Activated CD8-positive, alpha-beta T cell treated with anti-CD3 and anti-CD28 coated beads, Interleukin-2, amount 10 ng/mL, durations not matched to agents 7 days and 5 days (primary cell): ENCODE measurements around the gene KCNT2. TPM values are rescaled to one million over a fixed set of nuclear protein-coding genes. Genes with fewer than 3 reads are reported as not detected.

Experiments
- ATAC-seq: fragments of 150-1000 bp; cut with Tn5 transposase; one replicate; pipeline ENCODE4 v1.10.0; 2021; ENCODE audit warnings: moderate library complexity
- CTCF ChIA-PET: fragments of 350-600 bp; sonication (Branson Sonifier 250); formaldehyde crosslinking; loops from one replicate; lab custom pipeline; 2021; ENCODE audit warnings: antibody characterized with exemption; lab: Charles Lee
- POLR2A ChIA-PET: fragments of 350-600 bp; sonication (Branson Sonifier 250); formaldehyde crosslinking; loops from one replicate; lab custom pipeline; 2021; ENCODE audit warnings: antibody characterized with exemption; lab: Charles Lee
- DNase-seq: peaks from one replicate; pipeline ENCODE4 v3.0.0-alpha.2; 2020
- H3K27ac Mint-ChIP-seq: one replicate; pipeline ENCODE4 v1.8.0; 2021; ENCODE audit warnings: mild to moderate bottlenecking, mixed read lengths
- H3K27me3 Mint-ChIP-seq: one replicate; pipeline ENCODE4 v1.8.0; 2021; ENCODE audit warnings: low read depth, mixed read lengths
- H3K36me3 Mint-ChIP-seq: one replicate; pipeline ENCODE4 v1.8.0; 2021; ENCODE audit warnings: low read depth, mixed read lengths
- H3K4me1 Mint-ChIP-seq: one replicate; pipeline ENCODE4 v1.8.0; 2021; ENCODE audit warnings: low read depth, mixed read lengths
- H3K4me3 Mint-ChIP-seq: one replicate; pipeline ENCODE4 v1.8.0; 2021; ENCODE audit warnings: mild to moderate bottlenecking, mixed read lengths
- H3K9me3 Mint-ChIP-seq: one replicate; pipeline ENCODE4 v1.8.0; 2022; ENCODE audit warnings: mixed read lengths; ENCODE audit not compliant: insufficient read depth
- total RNA-seq, 2 experiments: library from RNA; stranded (reverse); gene quantifications; one replicate each; pipeline ENCODE4 v1.2.3, GENCODE V29; 2021

Gene KCNT2
- total RNA-seq, 2 experiments from 2014 or later = not detected

DNA sequence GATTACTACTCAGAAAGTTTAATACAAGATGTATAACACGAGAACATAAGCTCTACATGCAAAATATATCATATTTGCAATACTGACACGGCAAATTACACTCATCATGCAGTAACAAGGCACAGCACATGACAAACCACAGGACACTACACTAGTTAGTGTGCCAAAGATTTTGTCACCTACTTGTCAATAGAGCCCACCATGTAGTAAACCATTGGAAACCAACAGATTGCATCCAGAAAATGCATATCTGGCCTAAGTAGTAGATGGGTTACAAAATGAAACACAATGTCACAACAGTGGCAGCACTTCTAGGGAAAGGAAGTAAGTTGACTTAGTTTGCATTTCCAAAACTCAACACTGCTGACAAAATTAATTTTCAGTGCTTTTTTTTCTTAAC is 288.9 kb downstream of the KCNT2 start:
- ATAC-seq (no peak), DNase-seq (no peak)
- no peaks in the 10 kb centered on the region for H3K27me3 Mint-ChIP-seq
- H3K4me1 Mint-ChIP-seq = no peaks in the 10 kb centered on the region
- H3K27ac Mint-ChIP-seq = no peak overlapping the region
- H3K36me3 Mint-ChIP-seq = no peaks in the 10 kb centered on the region
- ChIA-PET CTCF (no interaction called here), POLR2A (no interaction called here)
- no peak overlapping the region for H3K4me3 Mint-ChIP-seq
- no peaks in the 10 kb centered on the region for H3K9me3 Mint-ChIP-seq

DNA sequence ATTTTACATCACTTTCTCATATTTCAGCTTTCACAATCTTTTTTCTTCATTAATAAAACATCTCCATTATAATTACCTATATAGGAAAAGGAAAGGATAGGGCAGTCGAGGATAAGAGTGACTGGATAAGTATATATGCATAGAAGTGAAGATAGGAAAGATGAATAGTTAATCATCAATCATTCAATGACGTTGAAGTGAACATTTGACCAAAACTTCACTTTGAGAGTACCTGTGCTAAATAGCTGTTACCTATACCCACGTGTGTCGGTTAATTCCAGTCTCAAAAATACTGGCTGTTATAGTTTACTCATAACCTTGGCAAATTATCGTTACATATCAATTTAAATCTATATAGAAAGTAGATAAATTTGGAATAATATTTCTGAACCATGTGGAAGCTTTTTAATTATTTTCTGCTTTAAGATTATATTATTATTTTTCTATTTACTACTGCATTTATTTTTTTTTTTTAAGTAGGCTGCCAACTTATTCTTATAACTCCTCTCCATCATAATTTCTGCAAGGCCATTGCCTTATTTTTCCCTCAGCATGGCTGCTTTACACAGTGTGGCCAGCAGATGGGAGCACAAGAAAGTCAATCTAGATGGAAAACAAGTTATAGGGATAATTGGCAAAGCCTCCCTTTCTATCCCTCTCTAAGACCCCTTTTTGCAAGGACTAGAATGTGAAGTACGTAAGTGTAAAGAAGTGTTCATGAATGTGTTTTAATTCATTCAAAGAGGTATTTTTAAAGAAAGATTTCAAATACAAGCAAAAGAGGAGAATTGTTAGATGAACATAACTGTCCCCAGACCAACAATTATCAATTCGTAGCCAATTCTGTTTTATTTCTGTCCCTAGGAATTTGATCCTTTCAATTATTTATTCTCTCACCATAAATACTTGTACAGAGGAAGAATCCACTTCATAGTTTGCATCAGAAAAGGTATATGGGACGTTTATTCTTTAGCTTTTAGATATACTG is 290.4 kb downstream of the KCNT2 start:
- Mint-ChIP-seq H3K4me1 (no peaks in the 10 kb centered on the region), H3K9me3 (no peaks in the 10 kb centered on the region), H3K27ac (no peak overlapping the region), H3K36me3 (no peaks in the 10 kb centered on the region), H3K4me3 (no peak overlapping the region), H3K27me3 (no peaks in the 10 kb centered on the region)
- no peak for ATAC-seq
- ChIA-PET POLR2A (no interaction called here), CTCF (no interaction called here)
- no peak for DNase-seq

DNA sequence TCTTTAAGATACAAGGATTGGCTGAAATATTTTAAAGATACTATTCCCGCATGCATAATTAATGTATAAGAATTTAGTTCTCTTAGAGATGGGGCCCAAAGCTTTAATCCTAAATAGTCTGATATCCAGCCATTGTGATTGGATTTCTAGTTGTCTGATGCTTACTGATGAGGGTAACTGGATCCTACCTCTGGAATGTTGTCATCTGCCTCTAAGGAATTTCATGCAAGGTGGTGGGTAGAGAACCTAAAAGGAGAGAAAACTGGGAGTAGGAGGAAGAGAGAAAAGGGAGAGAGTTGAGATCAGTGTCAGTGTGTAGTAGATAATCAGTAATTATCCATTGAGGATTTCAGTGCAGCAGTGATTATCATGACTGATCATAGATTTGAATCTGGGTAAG is 295.5 kb downstream of the KCNT2 start:
- H3K36me3 Mint-ChIP-seq = no peaks in the 10 kb centered on the region
- no peaks in the 10 kb centered on the region for H3K9me3 Mint-ChIP-seq
- ChIA-PET POLR2A (no interaction called here), CTCF (no interaction called here)
- H3K27me3 Mint-ChIP-seq = no peaks in the 10 kb centered on the region
- H3K27ac Mint-ChIP-seq = no peak overlapping the region
- DNase-seq = no peak
- H3K4me1 Mint-ChIP-seq = no peaks in the 10 kb centered on the region
- no peak for ATAC-seq
- H3K4me3 Mint-ChIP-seq = no peak overlapping the region

DNA sequence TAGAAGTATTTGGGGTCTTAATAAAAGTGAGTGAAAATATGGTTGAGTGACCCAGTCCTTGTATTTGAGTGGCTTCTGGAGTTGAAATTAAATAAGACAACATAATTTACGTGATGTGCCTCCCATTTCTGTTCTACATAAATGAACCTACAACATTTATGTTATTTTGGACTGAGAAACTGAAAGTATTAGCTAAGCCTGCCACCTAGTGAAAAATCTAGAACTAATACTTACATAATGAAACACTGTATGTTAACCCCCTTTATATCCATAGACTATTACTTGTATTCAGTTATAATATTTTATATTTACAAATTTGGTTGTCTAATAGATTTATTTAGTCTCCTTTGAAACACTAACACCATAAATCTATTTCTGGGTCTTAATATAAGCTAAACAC is 298.9 kb downstream of the KCNT2 start:
- Mint-ChIP-seq H3K4me1 (no peaks in the 10 kb centered on the region), H3K9me3 (no peaks in the 10 kb centered on the region), H3K4me3 (no peak overlapping the region), H3K27ac (no peak overlapping the region), H3K27me3 (no peaks in the 10 kb centered on the region), H3K36me3 (no peaks in the 10 kb centered on the region)
- ATAC-seq (no peak), DNase-seq (no peak)
- CTCF ChIA-PET = no interaction called here
- POLR2A ChIA-PET = no interaction called here

DNA sequence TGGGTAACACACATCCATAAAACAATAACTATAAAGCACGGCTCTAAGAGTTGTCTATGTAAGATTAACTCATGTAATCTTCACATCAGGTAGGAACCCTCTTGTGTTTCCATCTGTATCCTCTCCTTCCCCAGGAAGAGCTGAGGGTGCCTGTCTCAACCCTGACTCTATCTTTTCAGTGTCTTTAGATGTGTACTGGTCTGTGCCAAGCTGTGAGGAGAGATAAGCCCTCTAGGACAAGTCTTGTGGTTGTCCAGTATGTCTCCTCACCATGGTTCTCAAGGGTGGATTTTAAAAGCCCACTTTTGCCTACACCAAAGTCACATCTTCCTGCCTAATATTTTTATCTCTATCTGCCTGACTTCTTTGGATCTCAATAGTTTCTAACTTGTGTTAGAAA is 300.1 kb downstream of the KCNT2 start:
- CTCF ChIA-PET = no interaction called here
- Mint-ChIP-seq H3K4me3 (no peak overlapping the region), H3K4me1 (no peaks in the 10 kb centered on the region), H3K9me3 (no peaks in the 10 kb centered on the region), H3K27ac (no peak overlapping the region), H3K27me3 (no peaks in the 10 kb centered on the region), H3K36me3 (no peaks in the 10 kb centered on the region)
- DNase-seq = no peak
- no peak for ATAC-seq
- POLR2A ChIA-PET = no interaction called here

DNA sequence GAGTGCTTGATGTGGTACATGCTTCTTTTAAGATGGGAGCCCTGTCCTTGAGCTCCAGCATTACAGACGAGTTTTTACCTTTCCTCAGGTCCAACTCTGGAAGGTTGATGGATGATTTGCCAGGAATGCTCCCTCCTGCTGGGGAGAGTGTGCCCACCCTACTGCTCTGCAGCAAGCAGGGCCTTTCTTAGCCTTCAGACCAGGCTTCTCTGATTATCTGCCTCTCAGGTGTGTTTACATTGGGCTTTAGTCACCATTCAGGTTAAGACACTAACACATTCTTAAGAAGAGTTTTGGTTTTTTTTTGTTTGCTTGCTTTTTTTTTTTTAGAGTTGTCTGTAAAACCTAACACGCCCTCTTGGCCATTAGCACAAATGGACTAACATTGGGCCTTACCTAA is 301.8 kb downstream of the KCNT2 start:
- Mint-ChIP-seq H3K27ac (no peak overlapping the region), H3K9me3 (no peaks in the 10 kb centered on the region), H3K4me3 (no peak overlapping the region), H3K36me3 (no peaks in the 10 kb centered on the region), H3K4me1 (no peaks in the 10 kb centered on the region), H3K27me3 (no peaks in the 10 kb centered on the region)
- ChIA-PET CTCF (no interaction called here), POLR2A (no interaction called here)
- ATAC-seq (no peak), DNase-seq (no peak)

DNA sequence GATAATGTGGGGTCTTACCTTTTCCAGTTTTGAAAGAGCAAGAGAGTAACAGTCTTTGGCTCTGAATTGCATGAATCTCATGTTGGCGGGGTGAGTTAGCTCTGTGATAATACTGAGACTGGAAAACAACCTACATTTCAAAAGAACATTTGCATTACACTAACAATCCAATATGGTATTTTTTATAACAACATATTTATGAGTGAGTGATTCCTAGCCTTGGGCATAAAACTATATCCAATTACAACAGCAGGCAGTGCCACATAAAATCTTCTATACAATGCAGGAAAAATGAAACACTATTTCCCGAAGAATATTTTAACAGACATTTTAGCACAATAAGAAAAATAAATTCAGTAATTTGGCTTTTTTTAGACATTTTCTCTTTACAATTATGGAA is 303.0 kb downstream of the KCNT2 start:
- Mint-ChIP-seq H3K4me1 (no peaks in the 10 kb centered on the region), H3K36me3 (no peaks in the 10 kb centered on the region), H3K27me3 (no peaks in the 10 kb centered on the region)

DNA sequence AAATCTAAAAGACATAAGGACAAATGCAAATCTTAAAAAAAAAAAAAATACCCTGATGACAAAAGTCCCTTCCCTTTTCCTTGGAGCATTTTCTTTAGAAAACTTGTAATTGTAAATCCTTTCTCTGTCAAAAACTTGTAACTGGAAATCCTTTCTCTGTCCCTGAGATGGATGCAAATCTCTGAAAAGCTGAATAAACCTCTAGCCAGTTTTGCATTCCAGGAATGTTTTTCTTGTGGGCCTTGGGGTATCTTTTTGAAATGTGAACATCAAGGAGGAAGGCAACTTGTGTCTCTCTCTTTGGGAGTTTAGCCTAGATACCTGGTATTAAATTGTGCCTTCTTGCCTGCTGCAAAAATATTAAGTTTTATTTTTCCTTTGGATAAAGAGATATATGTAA is 305.3 kb downstream of the KCNT2 start:
- H3K36me3 Mint-ChIP-seq = no peaks in the 10 kb centered on the region
- H3K27me3 Mint-ChIP-seq = no peaks in the 10 kb centered on the region
- H3K9me3 Mint-ChIP-seq = no peaks in the 10 kb centered on the region
- no peak for ATAC-seq
- POLR2A ChIA-PET = no interaction called here
- H3K27ac Mint-ChIP-seq = no peak overlapping the region
- no peak overlapping the region for H3K4me3 Mint-ChIP-seq
- CTCF ChIA-PET = no interaction called here
- no peaks in the 10 kb centered on the region for H3K4me1 Mint-ChIP-seq
- DNase-seq = no peak

More for the DNA sequence above, 303.0 kb downstream of the KCNT2 start:
- no peak overlapping the region for H3K4me3 Mint-ChIP-seq
- no peak for ATAC-seq
- ChIA-PET CTCF (no interaction called here), POLR2A (no interaction called here)
- no peak overlapping the region for H3K27ac Mint-ChIP-seq
- H3K9me3 Mint-ChIP-seq = no peaks in the 10 kb centered on the region
- DNase-seq = no peak

DNA sequence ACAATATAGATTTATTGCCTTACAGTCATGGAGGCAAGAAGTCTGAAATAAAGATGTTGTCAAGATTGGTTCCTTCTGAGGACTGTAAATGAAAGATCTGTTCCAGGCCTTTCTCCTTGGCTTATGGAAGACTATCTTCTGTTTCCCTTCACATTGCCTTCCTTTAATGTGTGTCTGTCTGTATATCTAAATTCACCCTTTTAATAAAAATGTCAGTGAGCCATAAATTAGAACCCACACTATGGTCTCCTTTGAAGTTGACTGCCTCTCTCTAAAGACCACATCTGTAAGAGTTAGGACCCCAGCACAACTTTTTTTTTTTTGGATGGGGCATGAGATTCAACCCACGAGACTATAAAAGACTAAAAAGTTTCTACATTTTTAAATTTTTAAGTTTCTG is 305.8 kb downstream of the KCNT2 start:
- ChIA-PET CTCF (no interaction called here), POLR2A (no interaction called here)
- Mint-ChIP-seq H3K4me1 (no peaks in the 10 kb centered on the region), H3K27me3 (no peaks in the 10 kb centered on the region), H3K9me3 (no peaks in the 10 kb centered on the region), H3K36me3 (no peaks in the 10 kb centered on the region), H3K27ac (no peak overlapping the region), H3K4me3 (no peak overlapping the region)
- DNase-seq (no peak), ATAC-seq (no peak)

DNA sequence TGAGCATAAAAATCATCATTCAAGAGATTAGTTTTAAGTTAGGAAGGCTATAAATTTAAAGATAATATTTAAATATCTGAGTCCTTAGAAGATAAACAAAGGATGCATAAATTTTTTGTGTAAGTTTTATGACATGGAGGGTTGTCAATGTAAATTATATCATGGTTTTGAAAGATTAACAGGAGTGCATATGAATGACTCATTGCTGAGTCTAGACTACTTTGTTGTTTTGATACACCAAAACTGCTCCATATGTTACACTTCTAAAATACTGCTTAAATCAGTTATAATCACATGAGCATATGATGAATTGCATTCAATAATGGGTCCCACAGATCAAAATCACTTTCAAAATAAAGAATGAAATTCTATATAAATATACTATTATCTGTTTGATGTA is 312.5 kb downstream of the KCNT2 start:
- no peaks in the 10 kb centered on the region for H3K4me1 Mint-ChIP-seq
- H3K27me3 Mint-ChIP-seq = no peaks in the 10 kb centered on the region
- no peaks in the 10 kb centered on the region for H3K9me3 Mint-ChIP-seq
- POLR2A ChIA-PET = no interaction called here
- CTCF ChIA-PET = no interaction called here
- ATAC-seq (no peak), DNase-seq (no peak)
- no peak overlapping the region for H3K4me3 Mint-ChIP-seq
- H3K27ac Mint-ChIP-seq = no peak overlapping the region
- no peaks in the 10 kb centered on the region for H3K36me3 Mint-ChIP-seq

DNA sequence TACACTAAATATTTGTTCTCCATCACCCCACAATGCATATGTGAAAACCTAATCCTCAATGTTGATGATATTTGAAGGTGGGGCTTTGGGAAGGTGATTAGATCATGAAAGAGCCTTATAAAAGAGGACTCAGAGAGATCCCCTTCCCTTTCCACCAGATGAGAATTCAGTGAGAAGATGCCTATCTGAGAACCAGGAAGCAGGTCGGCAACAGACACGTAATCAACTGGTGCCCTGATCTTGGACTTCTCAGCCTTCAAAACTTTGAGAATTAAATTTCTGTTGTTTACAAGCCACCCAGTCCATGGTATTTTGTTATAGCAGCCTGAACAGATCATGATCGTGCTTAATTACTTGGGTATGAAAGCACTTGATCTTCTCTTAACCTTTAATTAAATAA is 329.4 kb downstream of the KCNT2 start:
- Mint-ChIP-seq H3K4me3 (no peak overlapping the region), H3K27me3 (no peaks in the 10 kb centered on the region), H3K36me3 (no peaks in the 10 kb centered on the region), H3K4me1 (no peaks in the 10 kb centered on the region), H3K27ac (no peak overlapping the region), H3K9me3 (no peaks in the 10 kb centered on the region)
- ATAC-seq = no peak
- DNase-seq = no peak
- CTCF ChIA-PET = no interaction called here
- POLR2A ChIA-PET = no interaction called here

DNA sequence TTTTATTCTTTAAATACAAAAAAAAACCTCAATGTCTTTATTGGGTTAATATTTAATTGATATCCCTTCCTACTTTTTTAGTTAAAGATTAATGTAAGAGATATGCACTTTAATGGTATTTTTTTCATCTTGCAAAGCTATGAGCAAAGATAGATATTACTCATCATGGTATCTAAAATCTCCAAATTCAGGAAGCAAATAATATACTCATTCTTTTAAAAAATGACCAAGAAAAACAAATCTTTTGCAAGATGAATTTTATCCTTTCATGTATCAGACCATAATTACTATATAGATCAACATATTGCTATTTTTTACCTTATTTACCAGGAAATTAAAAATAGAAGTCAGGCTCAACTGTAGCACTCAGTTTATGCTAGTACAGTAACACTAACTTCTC is 330.4 kb downstream of the KCNT2 start:
- no peaks in the 10 kb centered on the region for H3K9me3 Mint-ChIP-seq
- ChIA-PET CTCF (no interaction called here), POLR2A (no interaction called here)
- no peaks in the 10 kb centered on the region for H3K36me3 Mint-ChIP-seq
- H3K27ac Mint-ChIP-seq = no peak overlapping the region
- no peak for ATAC-seq
- H3K4me1 Mint-ChIP-seq = no peaks in the 10 kb centered on the region
- no peak for DNase-seq
- no peak overlapping the region for H3K4me3 Mint-ChIP-seq
- H3K27me3 Mint-ChIP-seq = no peaks in the 10 kb centered on the region
